Neural progenitor cell (in vitro differentiated cells): Measurements from ENCODE around the gene IRGC. TPM values are rescaled to one million over a fixed set of nuclear protein-coding genes. Genes with fewer than 3 reads are reported as not detected.

Source experiments
- DNase-seq: peaks from one replicate; pipeline ENCODE4 v3.0.0-alpha.2; 2016; ENCODE audit warnings: low spot score
- H2AFZ ChIP-seq: fragments of 200-600 bp; sonication (generic); replicated peaks from 2 replicates; pipeline ENCODE4 v1.6.1; 2016; ENCODE audit warnings: antibody characterized with exemption
- H3F3A ChIP-seq: fragments of 200-600 bp; sonication (generic); 2 replicates; pipeline ENCODE4 v1.6.1; 2016; ENCODE audit warnings: antibody characterized with exemption, low read depth
- H3K27ac ChIP-seq: fragments of 200-600 bp; sonication (generic); 2 replicates; pipeline ENCODE4 v1.5.1; 2016; ENCODE audit warnings: mild to moderate bottlenecking
- H3K27me3 ChIP-seq: fragments of 200-600 bp; sonication (generic); 2 replicates; pipeline ENCODE4 v1.6.1; 2016; ENCODE audit warnings: mild to moderate bottlenecking, moderate library complexity
- H3K36me3 ChIP-seq: fragments of 200-600 bp; sonication (generic); 2 replicates; pipeline ENCODE4 v1.5.1; 2016
- H3K4me1 ChIP-seq: fragments of 200-600 bp; sonication (generic); 2 replicates; pipeline ENCODE4 v1.6.1; 2016; ENCODE audit warnings: mixed run types
- H3K4me2 ChIP-seq: fragments of 200-600 bp; sonication (generic); 2 replicates; pipeline ENCODE4 v1.6.1; 2016
- H3K4me3 ChIP-seq: fragments of 200-600 bp; sonication (generic); 2 replicates; pipeline ENCODE4 v1.5.1; 2016
- H3K79me2 ChIP-seq: fragments of 200-600 bp; sonication (generic); 2 replicates; pipeline ENCODE4 v1.6.1; 2016; ENCODE audit warnings: low read depth
- H3K9ac ChIP-seq: fragments of 200-600 bp; sonication (generic); 2 replicates; pipeline ENCODE4 v1.6.1; 2016
- H3K9me3 ChIP-seq: fragments of 200-600 bp; sonication (generic); 2 replicates; pipeline ENCODE4 v1.5.1; 2016; ENCODE audit warnings: low read depth
- H4K20me1 ChIP-seq: fragments of 200-600 bp; sonication (generic); 2 replicates; pipeline ENCODE4 v1.6.1; 2016; ENCODE audit warnings: low read depth
- H3K27ac Mint-ChIP-seq: 3 replicates; pipeline ENCODE4 v1.8.0; 2021; ENCODE audit warnings: mixed read lengths
- H3K27me3 Mint-ChIP-seq: 2 replicates; pipeline ENCODE4 v1.8.0; 2022; ENCODE audit warnings: low read depth, mild to moderate bottlenecking, inconsistent platforms, moderate library complexity, mixed read lengths; ENCODE audit not compliant: insufficient read depth
- H3K36me3 Mint-ChIP-seq: 3 replicates; pipeline ENCODE4 v1.8.0; 2021; ENCODE audit warnings: mixed read lengths
- H3K4me1 Mint-ChIP-seq: 3 replicates; pipeline ENCODE4 v1.8.0; 2021; ENCODE audit warnings: mixed read lengths
- H3K4me3 Mint-ChIP-seq: 3 replicates; pipeline ENCODE4 v1.8.0; 2021; ENCODE audit warnings: mild to moderate bottlenecking, moderate library complexity, mixed read lengths
- H3K9me3 Mint-ChIP-seq: 3 replicates; pipeline ENCODE4 v1.8.0; 2020; ENCODE audit warnings: mixed read lengths
- EZH2 ChIP-seq: fragments of 200-600 bp; sonication (generic); IDR thresholded peaks from 2 replicates; pipeline ENCODE4 v1.6.1; 2017; ENCODE audit warnings: antibody characterized with exemption, mild to moderate bottlenecking, moderate library complexity
- EZH2phosphoT487 ChIP-seq: fragments of 200-600 bp; sonication (generic); IDR thresholded peaks from 2 replicates; pipeline ENCODE4 v1.6.1; 2017; ENCODE audit warnings: antibody characterized with exemption
- total RNA-seq: library from RNA; depleted of rRNA; stranded (reverse); fragments of >200 nt; gene quantifications from 2 replicates; pipeline ENCODE4 v1.2.3, GENCODE V29; 2015; ENCODE audit warnings: low replicate concordance
- TF ChIP-seq, protein P1 (sequence below): fragments of 200-600 bp; sonication (generic); IDR thresholded peaks from 2 replicates; pipeline ENCODE4 v1.5.1; 2017; ENCODE audit warnings: antibody characterized with exemption, mild to moderate bottlenecking

The IRGC gene
- total RNA-seq, 1 donor from 2014 or later = not detected

GRCh38 chr19:43699506-43700394 is 16.1 kb upstream of the IRGC start:
- peaks cover 32% of the 10 kb centered on the region for H3K27me3 ChIP-seq
- no peaks in the 10 kb centered on the region for H3K4me1 ChIP-seq
- H3K4me2 ChIP-seq = peak overlapping the region; percentile 80
- Mint-ChIP-seq H3K27me3 (peaks cover 21% of the 10 kb centered on the region), H3K4me3 (peak overlapping the region; percentile 70), H3K9me3 (peaks cover 4% of the 10 kb centered on the region), H3K27ac (peak overlapping the region; percentile 87), H3K36me3 (no peaks in the 10 kb centered on the region), H3K4me1 (peaks cover 34% of the 10 kb centered on the region)
- no peaks in the 10 kb centered on the region for H4K20me1 ChIP-seq
- peak overlapping the region; percentile 45 for H3K4me3 ChIP-seq
- no peak overlapping the region for H3K9ac ChIP-seq
- H3K9me3 ChIP-seq = no peaks in the 10 kb centered on the region
- H3F3A ChIP-seq = peaks cover 9% of the 10 kb centered on the region
- TF ChIP-seq EZH2 (no peak), EZH2phosphoT487 (no peak)
- TF ChIP-seq, protein P1, sequence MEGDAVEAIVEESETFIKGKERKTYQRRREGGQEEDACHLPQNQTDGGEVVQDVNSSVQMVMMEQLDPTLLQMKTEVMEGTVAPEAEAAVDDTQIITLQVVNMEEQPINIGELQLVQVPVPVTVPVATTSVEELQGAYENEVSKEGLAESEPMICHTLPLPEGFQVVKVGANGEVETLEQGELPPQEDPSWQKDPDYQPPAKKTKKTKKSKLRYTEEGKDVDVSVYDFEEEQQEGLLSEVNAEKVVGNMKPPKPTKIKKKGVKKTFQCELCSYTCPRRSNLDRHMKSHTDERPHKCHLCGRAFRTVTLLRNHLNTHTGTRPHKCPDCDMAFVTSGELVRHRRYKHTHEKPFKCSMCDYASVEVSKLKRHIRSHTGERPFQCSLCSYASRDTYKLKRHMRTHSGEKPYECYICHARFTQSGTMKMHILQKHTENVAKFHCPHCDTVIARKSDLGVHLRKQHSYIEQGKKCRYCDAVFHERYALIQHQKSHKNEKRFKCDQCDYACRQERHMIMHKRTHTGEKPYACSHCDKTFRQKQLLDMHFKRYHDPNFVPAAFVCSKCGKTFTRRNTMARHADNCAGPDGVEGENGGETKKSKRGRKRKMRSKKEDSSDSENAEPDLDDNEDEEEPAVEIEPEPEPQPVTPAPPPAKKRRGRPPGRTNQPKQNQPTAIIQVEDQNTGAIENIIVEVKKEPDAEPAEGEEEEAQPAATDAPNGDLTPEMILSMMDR = peak; percentile 40
- H3K79me2 ChIP-seq = no peaks in the 10 kb centered on the region
- no peaks in the 10 kb centered on the region for H3K36me3 ChIP-seq
- peak overlapping the region; percentile 90 for H2AFZ ChIP-seq
- no peak overlapping the region for H3K27ac ChIP-seq
- DNase-seq = peak; percentile 91

DNA sequence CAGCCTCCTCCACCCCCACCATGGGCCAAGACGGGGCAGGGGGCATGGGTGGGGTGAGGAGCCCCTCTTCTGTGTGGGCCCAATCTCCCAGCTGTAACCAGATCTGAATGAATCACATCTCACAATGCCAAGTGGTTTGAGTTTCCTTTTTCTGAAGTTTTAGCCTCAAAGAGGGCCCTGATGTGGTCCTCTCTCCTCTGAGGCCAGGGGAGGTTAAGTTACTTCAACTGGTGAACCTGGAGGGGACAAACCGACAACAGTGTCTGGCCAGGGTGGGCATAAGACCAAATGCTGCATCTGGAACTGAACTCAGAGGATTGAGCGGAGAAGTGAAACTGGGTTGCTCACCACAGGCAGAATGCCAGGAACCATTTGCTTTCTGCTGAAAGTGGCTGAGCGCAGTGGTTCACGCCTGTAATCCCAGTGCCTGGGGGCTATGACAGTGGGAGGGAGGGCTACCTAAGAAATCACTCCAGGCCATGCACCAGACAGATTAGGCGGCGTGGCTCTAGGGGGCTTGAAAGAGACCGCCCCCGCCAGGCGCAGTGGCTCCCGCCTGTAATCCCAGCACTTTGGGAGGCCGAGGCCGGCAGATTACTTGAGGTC is 15.4 kb upstream of the IRGC start:
- peaks cover 32% of the 10 kb centered on the region for H3K27me3 ChIP-seq
- H3K4me3 Mint-ChIP-seq = peak overlapping the region; percentile 70
- peak; percentile 21 for DNase-seq
- no peaks in the 10 kb centered on the region for H3K36me3 ChIP-seq
- H3K9ac ChIP-seq = no peak overlapping the region
- peaks cover 4% of the 10 kb centered on the region for H3K9me3 Mint-ChIP-seq
- H3K4me3 ChIP-seq = no peak overlapping the region
- H3K4me2 ChIP-seq = no peak overlapping the region
- H3K4me1 Mint-ChIP-seq = peaks cover 34% of the 10 kb centered on the region
- H3K27me3 Mint-ChIP-seq = peaks cover 16% of the 10 kb centered on the region
- H3K4me1 ChIP-seq = no peaks in the 10 kb centered on the region
- no peak overlapping the region for H2AFZ ChIP-seq
- peak overlapping the region; percentile 87 for H3K27ac Mint-ChIP-seq
- TF ChIP-seq EZH2 (no peak), EZH2phosphoT487 (no peak)
- TF ChIP-seq, protein P1 = no peak
- H3K27ac ChIP-seq = no peak overlapping the region
- H3F3A ChIP-seq = peaks cover 9% of the 10 kb centered on the region
- H3K79me2 ChIP-seq = no peaks in the 10 kb centered on the region
- no peaks in the 10 kb centered on the region for H3K36me3 Mint-ChIP-seq
- H3K9me3 ChIP-seq = no peaks in the 10 kb centered on the region
- H4K20me1 ChIP-seq = no peaks in the 10 kb centered on the region

DNA sequence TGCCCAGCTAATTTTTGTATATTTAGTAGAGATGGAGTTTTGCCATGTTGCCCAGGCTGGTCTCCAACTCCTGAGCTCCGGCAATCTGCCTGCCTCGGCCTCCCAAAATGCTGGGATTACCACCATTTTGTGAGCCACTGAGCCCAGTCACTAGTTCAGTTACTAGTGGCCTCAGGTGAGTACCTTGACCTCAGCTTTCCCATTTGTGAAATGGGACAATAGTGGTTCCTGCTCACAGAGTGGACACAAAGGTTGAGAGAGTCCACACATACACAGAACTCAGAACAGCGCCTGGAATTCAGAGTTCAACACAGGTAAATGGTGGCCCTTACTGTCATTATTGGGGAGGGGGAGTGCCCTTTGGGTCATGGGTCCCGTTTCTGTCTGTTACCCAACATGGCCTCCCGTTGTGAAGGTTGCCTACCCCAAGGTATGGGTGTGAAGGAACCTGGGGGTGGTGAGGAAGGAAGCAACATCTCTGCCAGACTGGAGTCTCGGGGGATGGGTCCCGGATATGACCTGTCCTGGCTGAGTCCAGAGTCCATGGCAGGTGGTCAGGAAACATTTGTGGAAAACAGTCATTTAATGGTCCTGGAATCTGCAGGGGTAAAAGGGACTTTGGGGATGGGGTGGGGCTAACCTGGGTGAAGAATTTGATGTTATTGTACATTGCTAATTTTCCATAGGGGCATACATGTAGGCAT is 11.7 kb upstream of the IRGC start:
- Histone ChIP-seq H3K9ac (no peak overlapping the region), H4K20me1 (no peaks in the 10 kb centered on the region), H3K4me2 (no peak overlapping the region), H2AFZ (no peak overlapping the region), H3K4me3 (no peak overlapping the region), H3K27ac (no peak overlapping the region), H3K36me3 (no peaks in the 10 kb centered on the region), H3K79me2 (no peaks in the 10 kb centered on the region), H3K9me3 (no peaks in the 10 kb centered on the region), H3K4me1 (no peaks in the 10 kb centered on the region), H3F3A (peaks cover 5% of the 10 kb centered on the region), H3K27me3 (peaks cover 11% of the 10 kb centered on the region)
- DNase-seq = no peak
- no peak overlapping the region for H3K4me3 Mint-ChIP-seq
- H3K9me3 Mint-ChIP-seq = peaks cover 4% of the 10 kb centered on the region
- peak overlapping the region; percentile 42 for H3K27ac Mint-ChIP-seq
- peaks cover 24% of the 10 kb centered on the region for H3K4me1 Mint-ChIP-seq
- no peak for TF ChIP-seq EZH2
- TF ChIP-seq, protein P1 = no peak
- TF ChIP-seq EZH2phosphoT487 = no peak
- peaks cover 9% of the 10 kb centered on the region for H3K27me3 Mint-ChIP-seq
- no peaks in the 10 kb centered on the region for H3K36me3 Mint-ChIP-seq
